Aorta (tissue), 5 donors: ENCODE results near the gene ZER1. TPM values are rescaled to one million over a fixed set of nuclear protein-coding genes. Genes with fewer than 3 reads are reported as not detected.
A peak's percentile ranks its signal among the peaks of the same experiment; 100 is the strongest.

Source experiments
- ATAC-seq: fragments of 200-7000 bp; cut with Tn5 transposase; one replicate; pipeline ENCODE4 v1.9.1; 2022; ENCODE audit warnings: moderate library complexity; ENCODE audit not compliant: low FRiP score
- DNase-seq, 2 donors: peaks; one replicate each; pipeline ENCODE4 v3.0.0-alpha.2; 2020
- H3K27ac ChIP-seq, 2 donors: one replicate each; pipeline ENCODE4 v1.5.1; 2013; ENCODE audit warnings: low read length in 2 of 2, mild to moderate bottlenecking in 2 of 2, moderate library complexity in 2 of 2, control low read depth in 1 of 2, inconsistent platforms in 1 of 2, low read depth in 1 of 2
- H3K27me3 ChIP-seq, 2 donors: one replicate each; pipeline ENCODE4 v1.6.1; 2013; ENCODE audit warnings: control low read depth in 1 of 2, low read length in 1 of 2, mild to moderate bottlenecking in 1 of 2, moderate library complexity in 1 of 2; ENCODE audit not compliant: insufficient read depth in 2 of 2, control insufficient read depth in 1 of 2
- H3K36me3 ChIP-seq, 2 donors: one replicate each; pipeline ENCODE4 v1.6.1; 2013; ENCODE audit warnings: control low read depth in 1 of 2, low read length in 1 of 2, mild to moderate bottlenecking in 1 of 2; ENCODE audit not compliant: insufficient read depth in 2 of 2, control insufficient read depth in 1 of 2
- H3K4me1 ChIP-seq, 2 donors: one replicate each; pipeline ENCODE4 v1.6.1; 2013; ENCODE audit warnings: low read length in 2 of 2, control low read depth in 1 of 2, mild to moderate bottlenecking in 1 of 2, moderate library complexity in 1 of 2; ENCODE audit not compliant: insufficient read depth in 2 of 2, control insufficient read depth in 1 of 2
- H3K4me3 ChIP-seq, 2 donors: one replicate each; pipeline ENCODE4 v1.5.1; 2013; ENCODE audit warnings: low read length in 2 of 2, control low read depth in 1 of 2, mild to moderate bottlenecking in 1 of 2
- H3K9me3 ChIP-seq: one replicate; pipeline ENCODE4 v1.6.1; 2013; ENCODE audit warnings: mild to moderate bottlenecking, low read length; ENCODE audit not compliant: control insufficient read depth
- WGBS, 2 donors: extraction: QIAGEN DNeasy Blood & Tissue Kit; methylation state at CpG; one replicate each; pipeline ENCODE4 v1.1.7; 2013; 5-methylcytosine and 5-hydroxymethylcytosine counted together
- intact Hi-C, 2 donors: fragments of 100-400 bp; cut with DNase I; formaldehyde crosslinking; loops; one replicate each; pipeline versions ENCODE4 v1.14.2 to v1.15.0; 2022
- polyA plus RNA-seq, 2 donors: library from polyadenylated mRNA; stranded (reverse); fragments of 200-250 nt; gene quantifications; one replicate each; pipeline ENCODE4 v1.2.3, GENCODE V29; 2013
- total RNA-seq, 2 donors: library from RNA; stranded (reverse); fragmentation: NEBNext Ultra II Directional; extraction: Animal tissue kit (Norgen Biotek cat#: 25700); gene quantifications; one replicate each; pipeline ENCODE4 v1.2.1, GENCODE V29; 2021
- donor health status: healthy with polysubstance abuse.
- donor health status: Bipolar disorder and iron deficiency.
- donor health status: DM: no; HTN: no; CAD: no.
- donor health status: DM: no; HTN: no; CAD: no.
- donor health status: DM: yes; HTN: yes; CAD: no.

ZER1 gene
- total and polyA plus RNA-seq, 4 donors: 14.5 to 42.9 (median 34.6) TPM

- H3K4me1 ChIP-seq: no peaks in the 10 kb centered on the region
- H3K9me3 ChIP-seq: no peaks in the 10 kb centered on the region
- H3K36me3 ChIP-seq: peaks cover 0 to 2% of the 10 kb centered on the region in 2 donors
- intact Hi-C loops: no loop called here
- H3K4me3 ChIP-seq: no peak overlapping the region
- DNase-seq: no peak
- no peaks in the 10 kb centered on the region for H3K27me3 ChIP-seq
- no peak overlapping the region for H3K27ac ChIP-seq
- no peak for ATAC-seq
- WGBS, 2 donors: 88 to 89% methylated on average over 13 of the region's 13 CpGs
Observed at GRCh38 chr9:128732576-128732975, 39.2 kb downstream of the ZER1 start.

- no peak overlapping the region for H3K27ac ChIP-seq
- WGBS, 2 donors: 81 to 82% methylated on average over 9 of the region's 9 CpGs
- DNase-seq: no peak
- no peaks in the 10 kb centered on the region for H3K27me3 ChIP-seq
- intact Hi-C loops: no loop called here
- H3K9me3 ChIP-seq: no peaks in the 10 kb centered on the region
- H3K36me3 ChIP-seq: peaks cover 0 to 2% of the 10 kb centered on the region in 2 donors
- no peaks in the 10 kb centered on the region for H3K4me1 ChIP-seq
- no peak overlapping the region for H3K4me3 ChIP-seq
- ATAC-seq: no peak
Observed at GRCh38 chr9:128731691-128732090, 40.0 kb downstream of the ZER1 start.

GRCh38 chr9:128731093-128731492 lies 40.6 kb downstream of the ZER1 start:
- Histone ChIP-seq H3K36me3 (peaks cover 0 to 2% of the 10 kb centered on the region in 2 donors), H3K9me3 (no peaks in the 10 kb centered on the region), H3K27me3 (no peaks in the 10 kb centered on the region), H3K4me1 (no peaks in the 10 kb centered on the region), H3K4me3 (no peak overlapping the region), H3K27ac (no peak overlapping the region)
- intact Hi-C loops: no loop called here
- ATAC-seq: no peak
- DNase-seq: no peak
- 84 to 87% methylated on average over 13 of the region's 13 CpGs for WGBS, 2 donors

GRCh38 chr9:128729766-128730517 lies 41.8 kb downstream of the ZER1 start:
- H3K27me3 ChIP-seq: no peaks in the 10 kb centered on the region
- no peak for DNase-seq
- H3K9me3 ChIP-seq: no peaks in the 10 kb centered on the region
- peaks cover 0 to 1% of the 10 kb centered on the region in 2 donors for H3K36me3 ChIP-seq
- WGBS, 2 donors: 84 to 87% methylated on average over 27 of the region's 27 CpGs
- ATAC-seq: no peak
- no peaks in the 10 kb centered on the region for H3K4me1 ChIP-seq
- intact Hi-C loops: no loop called here
- no peak overlapping the region for H3K4me3 ChIP-seq
- no peak overlapping the region for H3K27ac ChIP-seq

GRCh38 chr9:128729302-128729701 lies 42.4 kb downstream of the ZER1 start:
- ATAC-seq (no peak), DNase-seq (no peak)
- Histone ChIP-seq H3K9me3 (no peaks in the 10 kb centered on the region), H3K27me3 (no peaks in the 10 kb centered on the region), H3K27ac (no peak overlapping the region), H3K4me1 (no peaks in the 10 kb centered on the region), H3K4me3 (no peak overlapping the region), H3K36me3 (no peaks in the 10 kb centered on the region)
- WGBS, 2 donors: 72 to 74% methylated on average over 5 of the region's 5 CpGs
- intact Hi-C loops: no loop called here

- ATAC-seq (no peak), DNase-seq (no peak)
- Histone ChIP-seq H3K36me3 (no peaks in the 10 kb centered on the region), H3K27me3 (no peaks in the 10 kb centered on the region), H3K9me3 (no peaks in the 10 kb centered on the region), H3K4me3 (no peak overlapping the region), H3K4me1 (no peaks in the 10 kb centered on the region), H3K27ac (no peak overlapping the region)
- intact Hi-C loops: no loop called here
- 58 to 63% methylated on average over 7 of the region's 7 CpGs for WGBS, 2 donors
Observed at GRCh38 chr9:128728298-128728697, 43.4 kb downstream of the ZER1 start.

GRCh38 chr9:128727640-128728248 lies 44.0 kb downstream of the ZER1 start:
- no peaks in the 10 kb centered on the region for H3K4me1 ChIP-seq
- no peaks in the 10 kb centered on the region for H3K27me3 ChIP-seq
- intact Hi-C loops: no loop called here
- DNase-seq (no peak), ATAC-seq (no peak)
- H3K36me3 ChIP-seq: no peaks in the 10 kb centered on the region
- H3K9me3 ChIP-seq: no peaks in the 10 kb centered on the region
- H3K27ac ChIP-seq: no peak overlapping the region
- 87 to 88% methylated on average over 5 of the region's 5 CpGs for WGBS, 2 donors
- no peak overlapping the region for H3K4me3 ChIP-seq

GRCh38 chr9:128724744-128725211 lies 46.9 kb downstream of the ZER1 start:
- no peaks in the 10 kb centered on the region for H3K36me3 ChIP-seq
- ATAC-seq: no peak
- H3K4me3 ChIP-seq: peak overlapping the region; percentile 27 to 29
- WGBS, 2 donors: 22 to 30% methylated on average over 10 of the region's 10 CpGs
- H3K4me1 ChIP-seq: no peaks in the 10 kb centered on the region
- intact Hi-C loops: no loop called here
- H3K9me3 ChIP-seq: no peaks in the 10 kb centered on the region
- DNase-seq: peak; percentile 84
- H3K27me3 ChIP-seq: no peaks in the 10 kb centered on the region
- no peak overlapping the region for H3K27ac ChIP-seq
